LNCAP (cell line): Measurements from ENCODE around the gene DLG3.

Source experiments
- TF ChIP-seq, protein P1 (sequence below): fragments of 450-650 bp; IDR thresholded peaks from 2 replicates; pipeline ENCODE4 v1.5.1; 2017; ENCODE audit warnings: mild to moderate bottlenecking

The DLG3 gene

DNA sequence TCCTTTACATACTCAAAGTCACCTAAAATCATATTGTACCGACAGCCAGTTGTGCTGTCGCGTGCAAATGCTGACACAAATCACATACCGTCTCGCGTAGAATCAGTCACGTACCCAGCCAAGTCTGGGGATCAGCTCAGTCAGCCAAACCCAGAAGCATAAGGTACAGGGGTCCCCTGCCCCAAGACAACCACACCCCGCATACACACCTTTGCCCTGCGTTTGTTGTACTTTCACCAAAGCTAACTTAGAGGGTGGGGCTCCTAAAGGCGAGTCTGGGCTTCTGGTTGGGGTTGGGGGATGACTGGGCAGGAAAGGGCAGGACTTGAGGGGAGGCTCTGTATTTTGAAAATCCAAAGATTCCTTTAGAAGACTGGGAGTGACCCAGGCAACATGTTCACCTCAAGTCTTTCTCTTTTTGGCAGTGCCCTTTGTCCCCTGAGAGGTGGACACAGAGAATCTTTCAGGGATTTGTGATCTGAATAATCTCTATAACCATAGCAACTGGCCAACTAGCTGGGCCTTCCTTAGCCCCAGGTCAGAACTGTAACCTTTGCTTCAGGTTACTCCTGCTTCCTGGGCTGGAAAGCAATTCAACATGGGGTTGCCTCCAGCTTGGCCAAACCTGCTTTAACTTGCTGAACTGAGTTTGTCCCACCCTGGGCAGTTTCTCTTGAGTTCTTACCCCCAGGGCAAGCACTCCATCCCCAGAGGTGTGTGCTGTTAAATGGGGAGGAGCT is 20.5 kb upstream of the DLG3 start:
- TF ChIP-seq, protein P1, sequence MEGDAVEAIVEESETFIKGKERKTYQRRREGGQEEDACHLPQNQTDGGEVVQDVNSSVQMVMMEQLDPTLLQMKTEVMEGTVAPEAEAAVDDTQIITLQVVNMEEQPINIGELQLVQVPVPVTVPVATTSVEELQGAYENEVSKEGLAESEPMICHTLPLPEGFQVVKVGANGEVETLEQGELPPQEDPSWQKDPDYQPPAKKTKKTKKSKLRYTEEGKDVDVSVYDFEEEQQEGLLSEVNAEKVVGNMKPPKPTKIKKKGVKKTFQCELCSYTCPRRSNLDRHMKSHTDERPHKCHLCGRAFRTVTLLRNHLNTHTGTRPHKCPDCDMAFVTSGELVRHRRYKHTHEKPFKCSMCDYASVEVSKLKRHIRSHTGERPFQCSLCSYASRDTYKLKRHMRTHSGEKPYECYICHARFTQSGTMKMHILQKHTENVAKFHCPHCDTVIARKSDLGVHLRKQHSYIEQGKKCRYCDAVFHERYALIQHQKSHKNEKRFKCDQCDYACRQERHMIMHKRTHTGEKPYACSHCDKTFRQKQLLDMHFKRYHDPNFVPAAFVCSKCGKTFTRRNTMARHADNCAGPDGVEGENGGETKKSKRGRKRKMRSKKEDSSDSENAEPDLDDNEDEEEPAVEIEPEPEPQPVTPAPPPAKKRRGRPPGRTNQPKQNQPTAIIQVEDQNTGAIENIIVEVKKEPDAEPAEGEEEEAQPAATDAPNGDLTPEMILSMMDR: no peak

- TF ChIP-seq, protein P1: no peak
Measured at GRCh38 chrX:70424801-70425200, 19.8 kb upstream of the DLG3 start.

GRCh38 chrX:70426286-70427278 is 18.1 kb upstream of the DLG3 start:
- TF ChIP-seq, protein P1: no peak

GRCh38 chrX:70427365-70427764 is 17.3 kb upstream of the DLG3 start:
- TF ChIP-seq, protein P1: no peak

- TF ChIP-seq, protein P1: no peak
Measured at GRCh38 chrX:70429759-70430158, 14.9 kb upstream of the DLG3 start.

GRCh38 chrX:70432936-70433847 is 11.4 kb upstream of the DLG3 start:
- TF ChIP-seq, protein P1: no peak

GRCh38 chrX:70433848-70434351 is 10.7 kb upstream of the DLG3 start:
- TF ChIP-seq, protein P1: peak; percentile 59; the same call in 1 of the 2 replicates
